SK-N-MC (cell line): ENCODE results near the gene IL15.

Experiments
- EZH2 ChIP-seq: fragments of 200-600 bp; sonication (generic); IDR thresholded peaks from one replicate; pipeline ENCODE4 v1.6.1; 2017; ENCODE audit warnings: antibody characterized with exemption
- FOXP2 ChIP-seq: optimal IDR thresholded peaks from 2 replicates; pipeline ENCODE3; 2011; ENCODE audit warnings: mild to moderate bottlenecking, moderate library complexity; ENCODE audit not compliant: insufficient read depth; ENCODE audit errors: extremely low read length, control extremely low read depth
- POLR2AphosphoS5 ChIP-seq: IDR thresholded peaks from 2 replicates; pipeline ENCODE4 v1.6.1; 2012; ENCODE audit warnings: mild to moderate bottlenecking, low read depth, low read length, borderline replicate concordance

DNA sequence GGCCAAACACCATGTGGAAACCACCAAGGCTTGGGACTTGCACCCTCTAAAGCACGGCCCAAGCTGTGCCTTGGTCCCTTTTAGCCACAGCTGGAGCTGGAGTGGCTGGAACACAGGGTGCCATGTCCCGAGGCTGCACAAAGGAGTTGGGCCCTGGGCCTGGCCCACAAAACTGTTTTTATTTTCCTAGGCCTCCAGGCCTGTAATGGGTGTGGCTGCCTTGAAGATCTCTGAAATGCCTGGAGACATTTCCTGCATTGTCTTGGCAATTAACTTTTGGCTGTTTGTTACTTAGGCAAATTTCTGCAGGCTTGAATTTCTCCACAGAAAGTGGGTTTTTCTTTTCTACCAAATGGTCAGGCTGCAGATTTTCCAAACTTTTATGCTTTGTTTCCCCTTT is 55.7 kb downstream of the IL15 start:
- TF ChIP-seq EZH2 (no peak), POLR2AphosphoS5 (no peak), FOXP2 (no peak)
